Calu3 (cell line): ENCODE measurements around the gene KPNA5. TPM values are rescaled to one million over a fixed set of nuclear protein-coding genes. Genes with fewer than 3 reads are reported as not detected.

ENCODE experiments used
- BruUV-seq: library from RNA; stranded (reverse); fragments of 400-500 nt; replicated peaks from 2 replicates; lab custom pipeline; 2021; lab: Mats Ljungman, UMichigan
- CTCF ChIA-PET: fragments of 300-600 bp; sonication (Branson Sonifier 250); formaldehyde crosslinking; loops from one replicate; lab custom pipeline; 2022; ENCODE audit warnings: antibody characterized with exemption; lab: Charles Lee
- DNase-seq: peaks from one replicate; pipeline ENCODE4 v3.0.0; 2022
- H3K27ac Mint-ChIP-seq: one replicate; pipeline ENCODE4 v1.8.0; 2022; ENCODE audit warnings: mixed read lengths; ENCODE audit not compliant: unreplicated experiment
- H3K27me3 Mint-ChIP-seq: one replicate; pipeline ENCODE4 v1.8.0; 2022; ENCODE audit warnings: mixed read lengths; ENCODE audit not compliant: unreplicated experiment
- H3K36me3 Mint-ChIP-seq: one replicate; pipeline ENCODE4 v1.8.0; 2022; ENCODE audit warnings: mild to moderate bottlenecking, moderate library complexity, mixed read lengths; ENCODE audit not compliant: insufficient read depth, unreplicated experiment
- H3K4me1 Mint-ChIP-seq: one replicate; pipeline ENCODE4 v1.8.0; 2022; ENCODE audit warnings: mild to moderate bottlenecking, low read depth, mixed read lengths; ENCODE audit not compliant: unreplicated experiment
- H3K4me3 Mint-ChIP-seq: one replicate; pipeline ENCODE4 v1.8.0; 2022; ENCODE audit warnings: mild to moderate bottlenecking, low read depth, moderate library complexity, mixed read lengths; ENCODE audit not compliant: unreplicated experiment
- H3K9me3 Mint-ChIP-seq: one replicate; pipeline ENCODE4 v1.8.0; 2022; ENCODE audit warnings: low read depth, mixed read lengths; ENCODE audit not compliant: unreplicated experiment
- CTCF ChIP-seq: fragments of 200-600 bp; IDR thresholded peaks from one replicate; pipeline ENCODE4 v1.8.0; 2022; ENCODE audit warnings: antibody characterized with exemption; ENCODE audit not compliant: unreplicated experiment
- intact Hi-C: fragments of 100-400 bp; cut with micrococcal nuclease; formaldehyde crosslinking; loops from one replicate; pipeline ENCODE4 v1.10.0; 2022; ENCODE audit not compliant: unreplicated experiment
- total RNA-seq: library from RNA; stranded (reverse); gene quantifications from 2 replicates; pipeline ENCODE4 v1.2.3, GENCODE V29; 2022

Gene KPNA5
- total RNA-seq, 1 experiment from 2014 or later = 9.2 TPM

GRCh38 chr6:116761779-116762178 is 80.8 kb downstream of the KPNA5 start:
- CTCF ChIA-PET = no interaction called here
- no peak for DNase-seq
- no TSS peak for BruUV-seq
- Mint-ChIP-seq H3K4me1 (peaks cover 5% of the 10 kb centered on the region), H3K9me3 (no peaks in the 10 kb centered on the region), H3K27ac (no peak overlapping the region), H3K36me3 (peaks cover 15% of the 10 kb centered on the region), H3K4me3 (no peak overlapping the region), H3K27me3 (peaks cover 17% of the 10 kb centered on the region)
- TF ChIP-seq CTCF = no peak
- intact Hi-C loops = no loop called here

- Mint-ChIP-seq H3K9me3 (no peaks in the 10 kb centered on the region), H3K4me3 (no peak overlapping the region), H3K4me1 (peaks cover 5% of the 10 kb centered on the region), H3K36me3 (peaks cover 15% of the 10 kb centered on the region), H3K27ac (no peak overlapping the region), H3K27me3 (peaks cover 22% of the 10 kb centered on the region)
- DNase-seq = no peak
- CTCF ChIA-PET = no interaction called here
- no peak for TF ChIP-seq CTCF
- intact Hi-C loops = no loop called here
- BruUV-seq = no TSS peak
Observed at GRCh38 chr6:116762235-116762634, 81.2 kb downstream of the KPNA5 start.

GRCh38 chr6:116763048-116763447 is 82.0 kb downstream of the KPNA5 start:
- Mint-ChIP-seq H3K4me3 (no peak overlapping the region), H3K27ac (no peak overlapping the region), H3K36me3 (peaks cover 15% of the 10 kb centered on the region), H3K4me1 (peaks cover 5% of the 10 kb centered on the region), H3K9me3 (no peaks in the 10 kb centered on the region), H3K27me3 (peaks cover 22% of the 10 kb centered on the region)
- BruUV-seq = no TSS peak
- intact Hi-C loops = no loop called here
- CTCF ChIA-PET = no interaction called here
- DNase-seq = no peak
- no peak for TF ChIP-seq CTCF

- CTCF ChIA-PET = no interaction called here
- Mint-ChIP-seq H3K4me3 (peak overlapping the region; percentile 71), H3K9me3 (no peaks in the 10 kb centered on the region), H3K27me3 (peaks cover 22% of the 10 kb centered on the region), H3K4me1 (peaks cover 5% of the 10 kb centered on the region), H3K36me3 (peaks cover 15% of the 10 kb centered on the region), H3K27ac (no peak overlapping the region)
- intact Hi-C loops = no loop called here
- DNase-seq = no peak
- BruUV-seq = no TSS peak
- TF ChIP-seq CTCF = no peak
Observed at GRCh38 chr6:116763906-116764628, 83.1 kb downstream of the KPNA5 start.
